Trophoblast cell (in vitro differentiated cells and primary cell): ENCODE results near the gene VSIR.

Source experiments
- DNase-seq, 2 donors: peaks; one replicate each; pipeline ENCODE4 v3.0.0-alpha.2; 2016
- H2AFZ ChIP-seq: 2 replicates; pipeline ENCODE4 v1.6.1; 2013; ENCODE audit warnings: low read length, moderate library complexity, mild to moderate bottlenecking; ENCODE audit not compliant: insufficient read depth, poor library complexity
- H2AK5ac ChIP-seq: 2 replicates; pipeline ENCODE4 v1.6.1; 2013; ENCODE audit warnings: mild to moderate bottlenecking, low read length
- H2BK120ac ChIP-seq: 2 replicates; pipeline ENCODE4 v1.6.1; 2013; ENCODE audit warnings: low read length, mild to moderate bottlenecking, moderate library complexity; ENCODE audit not compliant: insufficient read depth, poor library complexity
- H2BK12ac ChIP-seq: 2 replicates; pipeline ENCODE4 v1.6.1; 2013; ENCODE audit warnings: mild to moderate bottlenecking, low read length, moderate library complexity
- H2BK5ac ChIP-seq: 2 replicates; pipeline ENCODE4 v1.6.1; 2013; ENCODE audit warnings: low read length, low read depth, moderate library complexity, mild to moderate bottlenecking; ENCODE audit not compliant: poor library complexity
- H3K14ac ChIP-seq: 2 replicates; pipeline ENCODE4 v1.6.1; 2013; ENCODE audit warnings: mild to moderate bottlenecking, low read length
- H3K18ac ChIP-seq: 2 replicates; pipeline ENCODE4 v1.6.1; 2013; ENCODE audit warnings: mild to moderate bottlenecking, low read length
- H3K23ac ChIP-seq: 2 replicates; pipeline ENCODE4 v1.6.1; 2013; ENCODE audit warnings: low read length
- H3K27ac ChIP-seq: 2 replicates; pipeline ENCODE4 v1.5.1; 2013; ENCODE audit warnings: low read depth, mild to moderate bottlenecking, inconsistent platforms, low read length, moderate library complexity
- H3K27me3 ChIP-seq: 2 replicates; pipeline ENCODE4 v1.6.1; 2013; ENCODE audit warnings: inconsistent platforms, mild to moderate bottlenecking, low read length, moderate library complexity; ENCODE audit not compliant: insufficient read depth
- H3K36me3 ChIP-seq, 2 experiments: 1 replicate in 1 of 2; 2 replicates in 1 of 2; pipeline ENCODE4 v1.6.1; 2013; ENCODE audit warnings: low read length in 2 of 2, mild to moderate bottlenecking in 2 of 2, moderate library complexity in 1 of 2; ENCODE audit not compliant: insufficient read depth in 2 of 2, control insufficient read depth in 1 of 2
- H3K4ac ChIP-seq: 2 replicates; pipeline ENCODE4 v1.6.1; 2013; ENCODE audit warnings: low read depth, mild to moderate bottlenecking, low read length, moderate library complexity
- H3K4me1 ChIP-seq, 2 experiments: 1 replicate in 1 of 2; 2 replicates in 1 of 2; pipeline ENCODE4 v1.6.1; 2013; ENCODE audit warnings: low read length in 2 of 2, mild to moderate bottlenecking in 2 of 2, moderate library complexity in 1 of 2; ENCODE audit not compliant: insufficient read depth in 2 of 2, control insufficient read depth in 1 of 2
- H3K4me2 ChIP-seq: 2 replicates; pipeline ENCODE4 v1.6.1; 2013; ENCODE audit warnings: inconsistent platforms, mild to moderate bottlenecking, low read length, moderate library complexity
- H3K4me3 ChIP-seq: 2 replicates; pipeline ENCODE4 v1.5.1; 2013; ENCODE audit warnings: mild to moderate bottlenecking, low read depth, low read length, inconsistent platforms
- H3K79me1 ChIP-seq: one replicate; pipeline ENCODE4 v1.6.1; 2013; ENCODE audit warnings: low read length
- H3K79me2 ChIP-seq: 2 replicates; pipeline ENCODE4 v1.6.1; 2013; ENCODE audit warnings: low read length, mild to moderate bottlenecking; ENCODE audit not compliant: control insufficient read depth, insufficient read depth, poor library complexity
- H3K9ac ChIP-seq: 2 replicates; pipeline ENCODE4 v1.6.1; 2013; ENCODE audit warnings: mild to moderate bottlenecking, low read length
- H3K9me3 ChIP-seq: 2 replicates; pipeline ENCODE4 v1.6.1; 2013; ENCODE audit warnings: low read depth, mild to moderate bottlenecking, control low read depth, inconsistent platforms, low read length; ENCODE audit not compliant: insufficient read depth
- H4K12ac ChIP-seq: 2 replicates; pipeline ENCODE4 v1.6.1; 2013; ENCODE audit warnings: low read depth, mild to moderate bottlenecking, low read length, moderate library complexity
- H4K8ac ChIP-seq: 2 replicates; pipeline ENCODE4 v1.6.1; 2013; ENCODE audit warnings: low read depth, mild to moderate bottlenecking, low read length, moderate library complexity
- H4K91ac ChIP-seq: one replicate; pipeline ENCODE4 v1.6.1; 2013; ENCODE audit warnings: low read depth, mild to moderate bottlenecking, low read length, moderate library complexity
- WGBS: extraction: QIAGEN DNeasy Blood & Tissue Kit; methylation state at CpG from one replicate; pipeline ENCODE4 v1.1.7; 2013; ENCODE audit warnings: missing lambda C conversion rate; ENCODE audit not compliant: insufficient read length, insufficient coverage; ENCODE audit errors: extremely low coverage; 5-methylcytosine and 5-hydroxymethylcytosine counted together

VSIR gene

DNA sequence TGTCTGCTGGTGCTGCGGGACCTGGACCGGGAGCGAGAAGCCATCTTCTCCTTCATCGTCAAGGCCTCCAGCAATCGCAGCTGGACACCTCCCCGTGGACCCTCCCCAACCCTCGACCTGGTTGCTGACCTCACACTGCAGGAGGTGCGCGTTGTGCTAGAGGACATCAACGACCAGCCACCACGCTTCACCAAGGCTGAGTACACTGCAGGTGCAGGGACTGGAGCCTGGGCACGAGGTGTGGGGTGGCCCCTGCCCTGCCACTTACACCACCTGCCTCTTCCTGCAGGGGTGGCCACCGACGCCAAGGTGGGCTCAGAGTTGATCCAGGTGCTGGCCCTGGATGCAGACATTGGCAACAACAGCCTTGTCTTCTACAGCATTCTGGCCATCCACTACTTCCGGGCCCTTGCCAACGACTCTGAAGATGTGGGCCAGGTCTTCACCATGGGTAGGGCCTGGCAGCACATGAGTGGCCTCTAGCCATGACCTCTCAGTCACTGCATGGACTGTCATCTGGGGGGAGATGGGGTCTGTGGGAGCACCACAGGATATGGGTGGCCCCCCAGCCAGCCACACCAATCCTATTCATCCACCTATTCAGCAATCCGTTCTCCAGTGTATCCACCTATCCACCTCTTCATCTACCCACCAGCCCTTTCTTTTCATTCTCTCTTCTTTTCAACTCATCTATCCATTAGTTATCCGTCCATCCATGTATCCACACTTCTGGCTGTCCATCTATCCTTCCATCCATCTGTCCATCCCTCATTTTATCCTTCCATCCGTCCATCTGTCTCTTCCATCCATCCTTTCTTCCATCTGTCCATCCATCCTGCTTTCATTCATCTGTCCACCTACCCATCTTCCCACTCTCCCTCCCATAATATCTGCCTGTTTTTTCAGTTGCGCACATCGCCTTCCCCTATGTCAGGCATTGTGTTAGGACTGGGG lies 34.5 kb upstream of the VSIR start:
- H3K14ac ChIP-seq = no peak overlapping the region
- no peak overlapping the region for H4K8ac ChIP-seq
- no peak overlapping the region for H3K23ac ChIP-seq
- DNase-seq = no peak
- no peak overlapping the region for H4K91ac ChIP-seq
- no peak overlapping the region for H3K4me2 ChIP-seq
- no peaks in the 10 kb centered on the region for H3K27me3 ChIP-seq
- H3K9ac ChIP-seq = no peak overlapping the region
- H3K36me3 ChIP-seq = peaks cover 0 to 4% of the 10 kb centered on the region in 2 experiments
- WGBS = 100% methylated on average over 1 of the region's 21 CpGs
- H3K79me1 ChIP-seq = no peaks in the 10 kb centered on the region
- H3K79me2 ChIP-seq = no peaks in the 10 kb centered on the region
- no peak overlapping the region for H3K18ac ChIP-seq
- peaks cover 2% of the 10 kb centered on the region for H3K9me3 ChIP-seq
- H2AK5ac ChIP-seq = no peak overlapping the region
- no peak overlapping the region for H2AFZ ChIP-seq
- no peak overlapping the region for H4K12ac ChIP-seq
- H3K27ac ChIP-seq = no peak overlapping the region
- no peak overlapping the region for H2BK120ac ChIP-seq
- H2BK5ac ChIP-seq = no peak overlapping the region
- H3K4me1 ChIP-seq = no peaks in the 10 kb centered on the region
- H2BK12ac ChIP-seq = no peak overlapping the region
- no peak overlapping the region for H3K4me3 ChIP-seq
- H3K4ac ChIP-seq = no peak overlapping the region

GRCh38 chr10:71806704-71807556 lies 33.6 kb upstream of the VSIR start:
- H4K8ac ChIP-seq = no peak overlapping the region

GRCh38 chr10:71805776-71806703 lies 32.7 kb upstream of the VSIR start:
- Histone ChIP-seq H3K23ac (no peak overlapping the region), H3K36me3 (no peaks in the 10 kb centered on the region), H3K27me3 (no peaks in the 10 kb centered on the region), H3K79me2 (no peaks in the 10 kb centered on the region), H2BK12ac (no peak overlapping the region), H2AFZ (no peak overlapping the region), H3K9ac (no peak overlapping the region), H3K9me3 (peaks cover 2% of the 10 kb centered on the region), H3K4me2 (no peak overlapping the region), H3K4ac (no peak overlapping the region), H3K4me3 (peak overlapping the region; percentile 10), H4K12ac (no peak overlapping the region), H3K14ac (no peak overlapping the region), H2AK5ac (no peak overlapping the region), H3K18ac (no peak overlapping the region), H4K91ac (no peak overlapping the region), H4K8ac (no peak overlapping the region), H3K27ac (no peak overlapping the region), H3K4me1 (no peaks in the 10 kb centered on the region), H3K79me1 (no peaks in the 10 kb centered on the region), H2BK5ac (no peak overlapping the region), H2BK120ac (no peak overlapping the region)
- peak; percentile 77 to 81 for DNase-seq
- WGBS = no CpG with 5 or more reads among the region's 41 CpGs

More at GRCh38 chr10:71806704-71807556, 33.6 kb upstream of the VSIR start:
- no peak overlapping the region for H4K12ac ChIP-seq
- no peaks in the 10 kb centered on the region for H3K79me2 ChIP-seq
- H3K23ac ChIP-seq = no peak overlapping the region
- H2AK5ac ChIP-seq = no peak overlapping the region
- no CpG with 5 or more reads among the region's 23 CpGs for WGBS
- H3K27me3 ChIP-seq = no peaks in the 10 kb centered on the region
- no peak overlapping the region for H3K4me2 ChIP-seq
- H2BK12ac ChIP-seq = no peak overlapping the region
- H3K4me3 ChIP-seq = no peak overlapping the region
- H3K4me1 ChIP-seq = no peaks in the 10 kb centered on the region
- H3K36me3 ChIP-seq = no peaks in the 10 kb centered on the region
- H3K9ac ChIP-seq = no peak overlapping the region
- H3K9me3 ChIP-seq = peaks cover 2% of the 10 kb centered on the region
- no peak overlapping the region for H4K91ac ChIP-seq
- H3K27ac ChIP-seq = no peak overlapping the region
- H3K4ac ChIP-seq = no peak overlapping the region
- no peak for DNase-seq
- H2BK120ac ChIP-seq = no peak overlapping the region
- no peak overlapping the region for H2AFZ ChIP-seq
- no peak overlapping the region for H2BK5ac ChIP-seq
- H3K18ac ChIP-seq = no peak overlapping the region
- H3K14ac ChIP-seq = no peak overlapping the region
- H3K79me1 ChIP-seq = no peaks in the 10 kb centered on the region

GRCh38 chr10:71804077-71804476 lies 30.8 kb upstream of the VSIR start:
- no CpG with 5 or more reads among the region's 4 CpGs for WGBS
- Histone ChIP-seq H3K4me3 (no peak overlapping the region), H3K27ac (no peak overlapping the region)

More at GRCh38 chr10:71804077-71804476, 30.8 kb upstream of the VSIR start:
- Histone ChIP-seq H3K9ac (no peak overlapping the region), H4K12ac (no peak overlapping the region), H3K4me2 (no peak overlapping the region), H3K4ac (no peak overlapping the region), H3K18ac (no peak overlapping the region), H2BK12ac (no peak overlapping the region), H3K4me1 (no peaks in the 10 kb centered on the region), H2BK5ac (no peak overlapping the region), H3K79me2 (no peaks in the 10 kb centered on the region), H3K9me3 (peaks cover 2% of the 10 kb centered on the region), H3K14ac (no peak overlapping the region), H3K23ac (no peak overlapping the region), H3K36me3 (no peaks in the 10 kb centered on the region), H2AFZ (no peak overlapping the region), H2BK120ac (no peak overlapping the region), H4K91ac (no peak overlapping the region), H3K79me1 (no peaks in the 10 kb centered on the region), H3K27me3 (no peaks in the 10 kb centered on the region), H4K8ac (no peak overlapping the region), H2AK5ac (no peak overlapping the region)
- DNase-seq = no peak
